HG03103 (cell line): ENCODE data around the gene HELZ2.
"Not testable (repeated sequence)": the region's sequence is repeated elsewhere in the genome, so short reads cannot be mapped to it uniquely, and the experiment has no call there.

ENCODE experiments used
- ATAC-seq: cut with Tn5 transposase; IDR thresholded peaks from one replicate; pipeline ENCODE4 v1.9.1; 2021; ENCODE audit warnings: low read depth; ENCODE audit not compliant: unreplicated experiment

The HELZ2 gene

DNA sequence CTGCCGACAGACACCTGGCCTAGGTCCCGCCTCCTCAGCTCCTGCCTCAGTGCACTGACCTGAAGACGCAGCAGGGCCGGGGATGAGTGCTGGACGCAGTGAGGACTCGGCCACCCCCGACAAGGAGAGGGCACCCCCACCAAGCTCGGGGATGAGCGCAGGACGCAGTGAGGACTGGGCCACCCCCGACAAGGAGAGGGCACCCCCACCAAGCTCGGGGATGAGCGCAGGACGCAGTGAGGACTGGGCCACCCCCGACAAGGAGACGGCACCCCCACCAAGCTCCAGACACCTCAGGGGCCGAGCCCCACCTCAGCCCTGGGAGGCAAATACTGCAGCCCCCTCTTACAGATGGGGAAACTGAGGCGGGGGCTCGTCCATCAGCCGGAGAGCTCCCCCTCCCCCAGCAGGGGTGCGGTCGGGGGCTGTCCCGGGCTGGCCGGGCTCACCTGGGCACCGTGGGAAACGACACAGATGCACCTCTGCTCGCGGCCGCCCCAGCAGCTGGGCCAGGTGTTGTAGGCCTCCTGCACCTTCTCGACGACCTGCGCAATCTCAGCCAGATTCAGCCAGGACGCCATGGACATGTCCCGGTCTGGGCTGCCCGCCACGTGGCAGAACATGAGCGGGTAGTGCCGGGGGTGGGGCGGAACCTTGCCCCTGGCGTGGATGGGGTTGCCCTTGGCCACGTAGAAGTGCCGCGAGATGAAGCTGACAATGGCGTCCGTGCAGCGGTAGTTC lies 7.5 kb downstream of the HELZ2 start:
- no peak for ATAC-seq

DNA sequence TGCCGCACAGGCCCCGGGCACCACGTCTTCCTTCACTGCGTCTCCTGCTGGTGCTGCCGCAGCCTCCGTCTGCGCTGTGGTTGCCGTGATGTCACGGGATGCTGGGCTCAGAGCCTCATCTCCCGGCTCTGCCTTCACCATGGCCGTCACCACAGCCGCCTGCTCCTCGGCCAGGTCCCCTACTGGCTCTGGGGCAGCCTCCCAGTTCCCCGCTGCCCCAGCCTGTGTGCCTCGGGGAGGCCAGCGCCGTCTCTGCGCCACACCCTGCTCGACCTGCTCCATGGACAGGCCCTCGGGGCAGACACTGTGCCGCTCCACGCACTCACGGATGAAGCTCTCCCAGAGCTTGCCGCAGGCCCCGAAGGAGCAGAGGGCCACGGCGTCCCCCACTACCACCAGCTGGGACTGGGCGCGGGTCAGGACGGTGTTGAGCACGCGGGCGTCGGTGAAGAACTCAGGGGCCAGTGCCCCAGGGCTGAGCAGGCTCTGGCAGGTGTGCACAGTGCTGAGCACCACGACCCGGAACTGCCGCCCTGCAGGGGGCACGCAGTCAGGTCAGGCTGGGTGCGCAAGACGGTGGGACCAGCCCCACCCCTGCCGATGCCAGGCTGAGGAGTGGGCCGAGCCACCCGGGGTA lies 8.2 kb downstream of the HELZ2 start:
- no peak for ATAC-seq

DNA sequence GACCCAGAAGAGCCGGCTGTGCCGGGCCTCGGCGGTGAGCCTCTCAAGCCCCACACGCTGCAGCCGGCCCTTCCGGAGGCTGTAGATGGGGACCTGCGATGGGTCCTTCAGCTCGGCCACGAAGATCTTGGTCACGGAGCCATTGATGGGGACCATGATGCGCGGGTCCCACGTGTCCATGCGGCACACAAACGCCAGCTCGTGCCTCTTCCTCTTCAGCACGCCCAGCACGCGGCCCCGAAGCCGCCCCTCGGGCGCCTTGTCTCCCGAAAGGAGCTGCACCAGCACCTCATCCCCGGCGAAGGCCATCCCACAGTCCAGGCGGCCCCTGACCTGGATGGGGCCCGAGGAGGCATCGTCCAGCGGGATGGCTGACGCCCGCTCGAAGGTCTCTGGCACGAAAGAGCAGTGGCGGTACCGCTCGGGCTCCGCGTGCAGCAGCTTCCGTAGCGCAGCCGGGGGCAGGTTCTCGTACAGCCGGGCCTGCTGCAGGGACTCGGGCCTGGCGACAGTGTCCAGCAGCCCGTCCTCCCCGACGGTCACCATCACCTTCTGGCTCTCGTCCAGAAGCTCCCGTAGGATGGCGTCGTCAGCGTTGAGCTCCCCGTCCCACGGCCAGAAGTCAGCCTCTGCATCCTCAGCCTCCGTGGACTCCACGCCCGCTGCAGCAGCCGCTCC lies 8.9 kb downstream of the HELZ2 start:
- no peak for ATAC-seq

DNA sequence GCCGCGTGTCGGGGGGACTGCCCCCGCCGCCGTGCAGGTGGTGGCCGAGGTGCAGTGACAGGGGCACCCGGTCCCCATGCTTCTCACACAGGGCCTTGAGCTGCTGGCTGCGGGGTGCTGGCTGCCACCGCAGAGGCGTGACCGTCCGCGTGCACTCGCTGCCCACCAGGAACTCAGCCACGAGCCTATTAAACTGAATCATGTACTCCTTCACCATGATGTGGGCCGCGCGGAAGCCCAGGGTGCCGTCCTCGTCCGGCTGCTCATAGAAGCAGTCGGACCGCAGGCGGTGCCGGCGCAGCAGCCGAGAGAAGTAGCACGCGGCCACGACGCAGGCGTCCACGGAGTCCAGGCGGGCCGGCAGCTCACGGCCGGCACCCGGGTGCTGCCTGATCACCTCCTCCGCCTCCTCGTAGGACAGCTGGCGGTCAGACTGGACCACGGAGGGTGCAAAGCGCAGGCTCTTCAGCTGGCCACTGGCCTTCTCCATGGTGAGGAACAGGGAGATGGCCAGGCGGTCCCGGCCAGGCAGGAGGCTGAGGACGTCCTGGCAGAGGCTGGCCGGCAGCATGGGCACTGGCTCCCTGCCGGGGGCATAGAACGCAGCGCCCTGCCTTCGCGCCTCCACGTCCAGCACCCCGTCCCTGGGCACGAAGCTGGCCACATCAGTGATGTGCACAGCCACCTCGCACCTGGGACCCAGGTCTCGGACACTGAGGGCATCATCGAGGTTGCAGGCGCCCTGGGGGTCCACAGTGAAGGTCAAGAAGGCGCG lies 9.8 kb downstream of the HELZ2 start:
- ATAC-seq, result no peak

DNA sequence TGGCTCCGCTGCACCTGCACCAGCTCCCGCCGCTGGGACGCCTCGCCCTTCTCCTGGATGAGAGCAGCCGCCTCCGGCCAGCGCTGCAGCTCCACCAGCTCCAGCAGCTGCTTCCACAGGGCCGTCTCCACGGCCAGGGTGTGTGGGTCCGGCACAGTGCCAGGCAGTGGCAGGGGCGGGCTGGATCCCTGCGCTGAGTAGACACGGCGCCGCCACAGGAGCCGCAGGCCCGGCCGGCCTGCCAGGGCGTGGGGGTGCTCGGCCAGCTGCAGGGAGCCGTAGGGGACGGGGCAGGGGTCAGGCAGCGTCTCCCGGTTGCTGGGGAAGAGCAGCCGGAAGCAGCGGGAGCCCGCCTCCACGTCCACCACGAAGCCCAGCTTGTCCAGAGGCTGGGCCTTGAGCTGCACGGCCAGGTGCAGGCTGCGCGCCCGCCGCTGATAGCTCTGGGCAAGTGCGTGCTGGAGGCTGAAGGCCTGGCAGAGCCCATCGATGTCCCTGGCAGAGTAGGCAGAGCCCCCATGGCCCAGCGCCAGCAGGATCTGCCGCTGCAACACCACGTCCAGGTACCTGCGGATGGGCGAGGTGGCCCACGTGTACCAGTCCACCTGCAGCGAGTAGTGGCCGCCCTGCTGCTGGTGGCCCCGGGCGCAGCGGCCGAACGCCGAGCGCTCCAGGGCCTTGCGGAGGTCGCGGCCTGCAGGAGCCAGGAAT lies 10.7 kb downstream of the HELZ2 start:
- ATAC-seq, result no peak

DNA sequence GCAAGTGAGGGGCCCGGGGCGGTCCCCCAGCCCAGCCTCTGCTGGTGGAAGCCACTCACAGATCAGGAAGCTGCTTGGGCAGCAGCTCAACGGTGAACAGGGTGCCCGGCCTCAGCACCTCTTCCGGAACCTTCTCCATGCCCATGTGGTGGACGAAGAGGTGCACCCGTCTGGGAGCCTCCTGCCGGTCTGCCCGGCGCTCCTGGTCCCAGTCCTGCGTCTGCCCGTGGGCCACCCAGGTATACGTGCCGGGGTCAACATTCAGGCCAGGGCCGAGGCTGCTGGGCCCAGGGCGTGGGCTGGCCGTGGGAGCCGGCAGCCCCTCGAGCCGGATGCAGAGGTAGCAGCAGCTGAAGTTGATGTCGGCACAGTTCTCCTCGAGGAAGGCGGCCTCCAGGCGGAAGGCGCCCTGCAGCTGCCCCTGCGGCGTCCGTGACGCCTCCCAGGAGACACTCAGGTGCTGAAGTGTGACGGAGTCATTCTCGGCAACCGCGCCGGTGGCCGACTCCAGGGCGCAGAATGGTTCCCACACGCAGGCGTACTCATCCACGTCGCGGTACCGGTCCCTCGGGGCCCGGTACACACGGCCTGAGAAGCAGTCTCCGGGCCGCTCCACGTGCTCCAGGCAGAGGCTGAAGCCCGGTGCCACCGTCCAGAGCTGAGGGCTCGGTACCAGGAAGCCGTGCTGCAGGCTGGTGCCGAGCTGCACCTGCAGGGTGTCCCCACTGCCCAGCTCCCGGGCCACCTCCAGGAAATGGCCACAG lies 11.4 kb downstream of the HELZ2 start:
- no peak for ATAC-seq

DNA sequence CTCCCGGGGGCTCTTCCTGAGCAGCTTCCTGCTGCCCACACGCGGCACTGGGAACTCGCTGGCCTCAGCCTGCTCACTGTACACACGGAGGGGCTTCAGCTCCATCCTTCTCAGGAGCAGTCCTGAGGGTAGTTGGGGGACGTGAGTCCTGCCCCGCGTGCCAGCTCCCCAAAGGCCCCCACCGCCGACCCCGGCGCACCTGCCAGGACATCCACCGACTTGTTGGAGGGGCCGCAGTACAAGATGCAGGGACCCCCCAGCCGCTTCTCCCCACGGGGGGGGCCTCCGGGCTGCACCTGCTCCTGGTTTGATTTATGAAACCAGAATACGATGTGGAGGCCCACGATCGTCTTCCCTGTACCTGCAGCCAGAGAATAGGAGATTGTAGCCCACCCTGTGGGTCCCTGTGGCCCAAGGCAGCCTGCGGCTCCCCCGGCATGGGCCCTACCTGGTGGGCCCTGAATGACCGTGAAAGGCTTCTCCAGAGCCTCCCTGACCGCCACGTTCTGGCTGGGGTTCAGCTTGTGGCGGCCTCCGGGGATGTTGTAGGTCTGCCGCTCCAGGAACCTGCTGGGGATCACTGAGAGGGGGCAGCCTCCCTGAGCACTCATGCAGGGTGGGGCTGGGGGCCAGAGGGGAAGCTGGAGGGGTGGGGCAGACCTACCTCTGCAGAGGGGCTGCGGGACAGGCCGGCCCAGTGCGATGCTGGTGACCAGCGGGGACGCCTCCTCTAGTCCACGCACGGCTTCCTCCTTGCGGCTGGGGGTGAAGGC lies 12.2 kb downstream of the HELZ2 start:
- no peak for ATAC-seq

DNA sequence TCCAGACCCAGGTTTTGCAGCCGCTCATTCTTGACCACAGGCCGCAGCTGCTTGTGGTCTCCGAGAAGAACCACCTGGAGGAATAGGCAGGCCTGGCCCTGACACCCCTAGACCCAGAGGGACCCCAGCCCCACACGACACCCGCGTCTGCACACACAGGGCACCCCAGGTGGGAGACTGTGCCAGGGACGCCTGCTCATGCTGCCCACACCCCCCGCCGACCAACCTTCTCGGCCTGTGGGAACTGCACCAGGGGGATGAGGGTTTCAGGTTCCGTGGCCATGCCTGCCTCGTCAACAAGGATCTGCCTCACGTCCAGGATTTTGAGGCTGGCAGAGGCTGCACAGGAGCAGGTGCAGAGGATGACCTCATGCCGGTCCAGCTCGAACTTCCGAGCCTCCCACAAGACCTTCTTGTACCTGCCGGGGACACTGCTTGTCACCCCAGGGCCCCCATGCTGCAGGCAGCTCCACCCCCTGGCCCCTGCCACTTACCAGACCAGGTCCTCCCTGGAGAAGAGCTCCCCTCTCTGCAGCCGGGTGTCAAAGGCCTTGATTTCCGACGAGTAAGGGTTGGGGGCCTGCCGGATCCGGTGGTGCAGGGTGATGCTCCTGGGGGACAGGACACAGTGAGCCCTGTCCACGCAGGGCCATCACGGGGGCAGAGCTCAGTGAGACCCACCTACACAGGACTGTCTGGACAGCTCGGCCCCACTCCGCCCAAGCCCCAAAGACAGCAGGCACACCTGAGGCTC lies 13.0 kb downstream of the HELZ2 start:
- ATAC-seq, result no peak

DNA sequence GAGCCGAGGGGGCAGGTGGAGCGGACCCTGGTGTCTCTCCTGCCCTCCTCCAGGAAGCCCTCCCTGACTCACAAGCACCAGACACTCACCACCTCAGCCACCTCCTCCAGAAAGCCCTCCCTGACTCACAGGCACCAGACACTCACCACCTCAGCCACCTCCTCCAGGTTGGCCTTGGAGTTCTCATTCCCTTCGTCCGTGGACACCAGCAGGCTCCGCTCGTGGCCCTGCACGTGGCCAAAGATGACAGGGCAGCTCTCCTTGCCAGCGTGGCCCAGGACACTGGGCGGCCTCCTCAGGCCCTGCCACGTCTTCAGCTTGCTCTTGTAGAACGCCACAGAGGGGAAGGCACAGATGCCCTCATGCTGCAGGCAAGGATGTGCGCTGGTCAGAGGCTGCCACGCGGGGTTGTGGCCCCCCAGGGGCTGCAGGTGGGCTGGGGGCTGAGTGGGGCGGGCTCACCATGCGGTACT lies 13.7 kb downstream of the HELZ2 start:
- ATAC-seq, result no peak

DNA sequence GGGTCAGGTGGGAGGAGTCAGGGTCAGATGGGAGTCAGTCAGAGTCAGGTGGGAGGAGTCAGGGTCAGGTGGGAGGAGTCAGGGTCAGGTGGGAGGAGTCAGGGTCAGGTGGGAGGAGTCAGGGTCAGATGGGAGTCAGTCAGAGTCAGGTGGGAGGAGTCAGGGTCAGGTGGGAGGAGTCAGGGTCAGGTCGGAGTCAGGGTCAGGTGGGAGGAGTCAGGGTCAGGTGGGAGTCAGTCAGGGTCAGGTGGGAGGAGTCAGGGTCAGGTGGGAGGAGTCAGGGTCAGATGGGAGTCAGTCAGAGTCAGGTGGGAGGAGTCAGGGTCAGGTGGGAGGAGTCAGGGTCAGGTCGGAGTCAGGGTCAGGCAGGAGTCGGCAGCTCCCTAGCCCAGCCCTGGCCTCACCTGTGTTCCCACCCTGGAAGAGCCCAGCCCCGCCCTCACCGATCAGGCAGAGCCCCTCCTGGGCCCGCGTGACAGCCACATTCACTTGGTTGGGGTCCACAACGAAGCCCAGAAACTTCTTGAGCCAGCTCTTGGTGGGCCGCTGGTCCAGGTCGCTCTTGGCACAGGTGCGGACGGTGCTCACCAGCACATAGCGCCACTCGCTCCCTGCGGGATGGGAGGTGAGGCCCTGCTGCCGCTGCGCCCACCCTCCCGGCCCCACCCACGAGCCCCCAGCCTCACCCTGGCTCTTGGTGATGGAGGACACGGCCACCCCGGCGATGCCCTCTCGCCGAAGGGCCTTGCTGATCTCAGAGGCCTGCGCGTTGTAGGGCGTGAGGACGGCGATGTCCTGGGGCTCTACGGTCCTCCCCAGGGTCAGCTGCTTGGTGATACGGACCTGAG lies 14.3 kb downstream of the HELZ2 start:
- not testable (repeated sequence) for ATAC-seq

DNA sequence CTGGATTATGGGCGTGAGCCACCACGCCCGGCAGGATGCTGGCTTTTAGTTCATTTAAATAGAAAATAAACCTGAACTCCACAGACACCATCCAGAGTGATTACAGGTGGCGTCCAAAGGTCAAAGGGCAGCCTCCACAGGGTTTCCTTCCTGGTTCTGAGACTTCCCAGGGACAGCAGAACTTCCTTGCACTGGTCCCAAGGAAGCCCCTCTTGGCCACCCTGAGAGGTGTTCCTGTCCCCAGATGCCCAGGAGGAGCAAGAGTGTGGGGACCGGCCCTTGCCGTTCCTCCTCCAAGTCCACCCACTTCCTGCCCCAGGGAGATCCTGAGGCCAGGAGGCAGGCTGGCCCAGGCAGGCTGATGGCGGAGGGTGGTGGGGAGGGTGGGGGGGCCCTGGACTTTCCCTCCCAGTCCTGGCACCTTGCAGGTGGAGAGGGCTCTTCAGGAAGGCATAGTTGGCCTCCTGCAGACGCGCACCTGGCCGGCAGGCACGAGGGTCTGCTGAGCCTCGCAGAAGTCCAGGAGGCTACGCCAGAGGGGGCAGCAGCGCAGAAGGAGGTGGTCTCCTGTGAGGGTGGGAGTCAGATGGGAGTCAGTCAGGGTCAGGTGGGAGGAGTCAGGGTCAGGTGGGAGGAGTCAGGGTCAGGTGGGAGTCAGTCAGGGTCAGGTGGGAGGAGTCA lies 15.1 kb downstream of the HELZ2 start:
- ATAC-seq, result no peak

DNA sequence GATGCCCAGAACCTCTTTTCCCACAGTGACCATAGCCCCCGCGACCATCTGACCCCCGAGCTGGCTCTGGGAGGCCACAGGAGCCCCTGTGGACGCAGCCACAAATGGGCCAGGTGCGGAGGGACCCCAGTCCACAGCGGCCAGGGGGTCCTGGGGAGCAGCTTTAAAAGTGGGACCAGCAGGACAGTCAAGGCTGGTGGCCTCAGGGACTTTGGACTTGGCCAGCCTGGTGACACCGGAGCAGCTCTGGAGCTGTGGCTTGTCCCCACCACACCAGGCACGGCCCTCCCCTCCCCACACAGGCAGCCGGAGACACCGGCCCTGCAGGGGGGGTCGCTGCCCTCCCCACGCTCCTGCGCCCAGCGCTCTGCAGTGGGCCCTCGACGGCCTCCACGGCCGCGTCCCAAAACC lies 16.6 kb downstream of the HELZ2 start:
- no peak for ATAC-seq

DNA sequence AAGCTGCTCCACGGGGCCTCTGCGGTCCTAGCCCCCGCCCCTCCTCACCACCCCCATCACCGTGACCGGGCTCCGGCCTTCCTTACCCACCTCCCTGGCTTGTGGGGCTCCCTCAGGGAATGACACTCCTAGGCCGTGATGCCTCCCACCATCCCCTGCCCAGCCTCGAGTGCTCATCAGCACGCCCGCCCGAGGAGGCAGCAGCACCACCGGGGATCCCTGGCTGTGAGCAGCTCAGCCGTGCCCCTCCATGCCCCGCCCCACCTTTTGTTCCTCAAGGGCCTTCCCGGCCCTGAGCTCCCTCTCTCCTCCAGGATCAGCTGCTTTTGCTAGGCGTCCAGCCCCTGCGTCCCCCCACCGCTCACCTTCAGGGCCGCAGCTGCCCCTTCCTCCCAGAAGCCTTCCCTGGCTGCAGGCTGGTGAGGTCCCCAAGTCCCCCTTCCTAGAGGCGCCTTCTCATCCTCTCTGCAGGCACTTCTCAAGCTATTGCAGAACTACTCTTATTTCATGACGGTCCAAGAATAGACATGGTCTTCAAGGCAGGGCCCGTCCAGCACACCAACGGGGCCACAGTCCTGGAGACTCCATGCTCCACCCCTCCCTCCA lies 17.1 kb downstream of the HELZ2 start:
- ATAC-seq, result no peak

DNA sequence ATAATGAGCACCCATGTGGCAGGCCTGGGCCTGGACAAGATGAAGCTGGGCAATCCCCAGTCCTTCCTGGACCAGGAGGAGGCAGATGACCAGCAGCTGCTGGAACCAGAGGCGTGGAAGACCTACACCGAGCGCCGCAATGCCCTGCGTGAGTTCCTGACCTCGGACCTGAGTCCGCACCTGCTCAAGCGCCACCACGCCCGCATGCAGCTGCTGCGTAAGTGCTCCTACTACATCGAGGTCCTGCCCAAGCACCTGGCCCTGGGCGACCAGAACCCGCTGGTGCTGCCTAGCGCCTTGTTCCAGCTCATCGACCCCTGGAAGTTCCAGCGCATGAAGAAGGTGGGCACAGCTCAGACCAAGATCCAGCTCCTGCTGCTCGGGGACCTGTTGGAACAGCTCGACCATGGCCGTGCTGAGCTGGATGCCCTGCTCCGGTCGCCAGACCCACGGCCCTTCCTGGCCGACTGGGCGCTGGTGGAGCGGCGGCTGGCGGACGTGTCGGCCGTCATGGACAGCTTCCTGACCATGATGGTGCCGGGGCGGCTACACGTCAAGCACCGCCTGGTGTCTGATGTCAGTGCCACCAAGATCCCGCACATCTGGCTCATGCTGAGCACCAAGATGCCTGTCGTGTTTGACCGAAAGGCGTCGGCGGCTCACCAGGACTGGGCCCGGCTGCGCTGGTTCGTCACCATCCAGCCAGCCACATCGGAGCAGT lies 18.2 kb downstream of the HELZ2 start:
- ATAC-seq, result no peak

DNA sequence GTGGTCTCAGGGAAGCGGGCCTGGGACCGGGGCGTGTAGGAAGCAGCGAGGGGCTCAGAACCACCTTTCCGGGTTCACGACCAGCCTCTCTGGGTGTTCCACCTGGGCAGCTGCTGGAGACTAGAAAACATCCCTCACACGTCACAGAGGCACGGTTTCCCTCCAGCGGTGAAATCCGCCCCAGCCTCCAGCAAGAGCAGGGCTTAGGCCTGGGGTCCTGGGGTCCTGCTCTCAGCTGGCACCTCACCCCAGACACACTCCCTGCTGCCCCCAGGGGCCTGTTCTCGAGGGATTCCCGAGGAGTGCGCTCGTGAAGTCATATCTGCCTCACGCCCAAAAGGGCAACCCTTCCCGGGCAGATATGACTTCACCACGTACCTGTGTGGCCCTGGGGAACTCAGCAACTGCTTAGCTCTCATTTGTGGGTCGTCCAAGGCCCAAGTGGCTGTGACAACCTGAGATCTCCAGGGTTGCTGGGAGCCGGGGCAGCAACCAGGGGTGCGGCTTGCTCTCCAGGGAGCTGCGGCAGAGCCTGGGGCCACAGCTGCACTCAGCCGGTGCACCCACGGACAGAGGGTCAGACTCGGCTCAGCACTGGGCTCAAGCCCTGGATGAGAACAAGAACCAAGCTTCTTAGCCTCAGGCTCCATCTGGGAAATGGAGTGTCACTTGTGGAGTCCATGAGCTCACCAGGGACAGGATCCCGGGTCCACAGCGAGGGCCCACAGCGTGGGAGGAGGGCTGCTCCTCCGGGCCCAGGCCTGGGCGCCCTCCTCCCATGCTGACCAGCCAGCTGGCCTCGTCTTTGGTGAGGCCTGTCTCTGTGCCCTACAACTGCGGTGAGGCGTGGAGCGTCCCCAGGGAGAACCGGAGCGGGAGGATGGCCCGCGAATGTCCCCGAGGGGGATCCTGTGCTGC lies 19.4 kb downstream of the HELZ2 start:
- no peak for ATAC-seq
